NT2/D1 (cell line): ENCODE data around the gene RPS6KA5.

Source experiments
- YY1 ChIP-seq: IDR thresholded peaks from 2 replicates; pipeline ENCODE4 v1.6.1; 2011; ENCODE audit not compliant: insufficient read length, insufficient read depth
- ZNF274 ChIP-seq: IDR thresholded peaks from 2 replicates; pipeline ENCODE4 v1.6.1; 2011; ENCODE audit warnings: mild to moderate bottlenecking, low read depth, low read length

DNA sequence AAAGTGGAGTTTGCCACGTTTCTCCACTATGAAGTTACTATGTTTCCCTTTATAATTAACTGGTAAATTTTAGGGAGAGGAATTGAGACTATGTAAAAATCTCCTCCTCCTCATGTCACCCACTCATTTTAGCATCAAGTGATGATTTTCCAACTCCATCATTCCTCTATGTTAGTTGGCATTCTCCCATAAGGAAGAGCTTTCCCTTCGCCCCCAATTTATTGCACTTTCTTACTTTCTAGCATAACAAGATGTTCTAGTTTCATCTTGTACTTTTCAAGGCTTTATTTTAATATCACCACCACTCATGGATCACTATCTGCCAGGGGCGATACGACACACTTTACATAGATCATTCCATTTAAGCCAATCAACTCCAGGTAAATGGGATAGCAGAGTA lies 97.1 kb downstream of the RPS6KA5 start:
- no peak for TF ChIP-seq ZNF274
- no peak for TF ChIP-seq YY1
